HG03378 (cell line): ENCODE data around the gene RARG.
A peak's percentile ranks its signal among the peaks of the same experiment; 100 is the strongest.
"Not testable (repeated sequence)": the region's sequence is repeated elsewhere in the genome, so short reads cannot be mapped to it uniquely, and the experiment has no call there.

Source experiments
- ATAC-seq: cut with Tn5 transposase; IDR thresholded peaks from one replicate; pipeline ENCODE4 v1.9.1; 2021; ENCODE audit warnings: mild to moderate bottlenecking, moderate library complexity; ENCODE audit not compliant: unreplicated experiment

RARG gene

GRCh38 chr12:53193040-53193439, 39.0 kb downstream of the RARG start:
- ATAC-seq = no peak

- ATAC-seq = no peak
Measured at GRCh38 chr12:53192531-53193021, 39.4 kb downstream of the RARG start.

- ATAC-seq = no peak
Measured at GRCh38 chr12:53191885-53192530, 40.0 kb downstream of the RARG start.

DNA sequence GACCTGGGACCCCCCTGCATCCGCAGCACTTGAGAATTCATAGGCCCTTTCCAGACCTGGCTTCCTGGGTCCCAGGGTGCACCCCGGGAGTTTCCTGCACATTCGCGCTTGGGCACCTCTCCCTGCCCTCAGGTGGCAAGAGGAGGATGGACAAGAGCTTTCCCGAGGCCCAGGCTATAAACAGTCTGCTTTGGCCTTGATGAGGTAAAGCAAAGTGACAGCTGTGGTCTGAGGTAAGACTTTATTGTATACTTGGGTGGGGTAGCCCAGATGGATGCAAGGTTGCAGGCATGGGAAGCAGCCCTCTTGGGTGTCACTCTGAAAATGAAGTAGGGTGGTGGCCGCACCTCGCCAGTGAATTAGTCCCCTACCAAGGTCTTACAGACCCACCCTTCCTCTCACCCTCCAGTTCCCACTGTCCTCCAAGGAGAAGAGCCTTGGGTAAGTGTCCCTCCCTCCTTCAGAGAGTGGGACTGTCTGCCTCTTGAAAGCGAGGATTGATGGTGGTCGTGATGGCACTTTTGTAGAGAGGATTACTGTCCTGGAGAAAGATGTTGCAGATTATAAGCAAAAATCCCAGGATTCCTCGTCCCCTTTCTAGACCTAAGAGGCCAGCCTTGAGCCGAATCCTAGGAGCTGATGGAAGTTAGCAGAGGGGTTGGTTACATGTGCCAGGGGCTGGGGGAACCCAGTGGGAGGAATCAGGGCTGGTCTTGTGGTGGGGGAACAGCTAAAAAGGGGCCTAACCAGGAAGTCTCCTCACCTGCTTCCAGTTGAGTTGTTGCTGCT, 40.7 kb downstream of the RARG start:
- ATAC-seq = no peak

- ATAC-seq = no peak
Measured at GRCh38 chr12:53190108-53190729, 41.8 kb downstream of the RARG start.

DNA sequence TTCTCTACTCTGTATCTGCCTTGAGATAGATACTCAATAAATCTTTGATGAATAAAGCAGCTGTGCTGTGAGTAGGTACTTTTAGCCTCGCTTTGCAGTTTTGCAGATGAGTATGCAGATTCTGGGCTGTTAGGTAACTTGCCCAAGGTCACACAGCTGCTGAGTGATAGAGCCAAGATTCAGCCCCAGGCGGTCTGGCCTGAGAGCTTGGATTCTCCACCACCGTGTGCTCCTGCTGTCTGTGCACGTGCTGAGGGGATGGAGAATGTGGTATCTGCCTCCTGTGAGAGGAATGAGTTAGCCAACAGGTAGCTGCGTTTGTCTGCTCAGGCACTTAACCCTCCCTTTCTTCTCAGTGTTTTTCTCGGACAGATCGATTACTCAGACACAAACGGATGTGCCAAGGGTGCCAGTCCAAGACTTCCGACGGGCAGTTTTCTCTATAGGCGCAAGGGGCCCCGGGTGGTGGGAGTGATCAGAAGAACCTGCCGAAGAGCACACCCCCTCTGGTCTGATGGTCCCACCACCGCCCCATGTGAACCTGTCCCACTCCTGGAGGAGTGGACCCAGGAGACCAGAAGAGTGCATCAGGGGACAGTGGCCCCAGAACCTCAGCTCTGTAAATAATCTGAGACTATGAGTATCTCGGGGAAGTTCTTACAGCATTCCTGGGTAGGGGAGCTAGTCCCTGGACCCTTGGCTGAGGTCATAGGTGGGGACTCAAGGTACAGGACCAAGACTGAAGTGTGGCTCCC, 44.7 kb downstream of the RARG start:
- no peak for ATAC-seq

DNA sequence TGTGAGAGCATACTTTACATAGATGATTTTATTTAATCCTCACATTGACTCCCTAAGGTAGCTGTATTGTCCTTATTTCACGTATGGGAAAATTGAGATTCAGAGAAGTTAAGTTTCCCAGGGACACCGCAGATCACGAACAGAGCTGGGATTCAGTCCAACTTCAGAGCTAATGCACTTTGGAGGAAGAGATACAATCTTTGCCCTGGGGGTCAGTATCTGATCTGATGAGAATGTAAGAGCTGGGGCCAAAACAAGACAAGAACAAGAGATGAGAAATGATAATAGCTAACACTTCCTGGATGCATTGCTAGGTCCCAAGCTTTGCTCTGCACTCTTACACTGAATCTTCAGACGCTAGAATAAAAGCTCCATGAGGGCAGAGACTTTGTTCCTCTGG, 45.3 kb downstream of the RARG start:
- no peak for ATAC-seq

DNA sequence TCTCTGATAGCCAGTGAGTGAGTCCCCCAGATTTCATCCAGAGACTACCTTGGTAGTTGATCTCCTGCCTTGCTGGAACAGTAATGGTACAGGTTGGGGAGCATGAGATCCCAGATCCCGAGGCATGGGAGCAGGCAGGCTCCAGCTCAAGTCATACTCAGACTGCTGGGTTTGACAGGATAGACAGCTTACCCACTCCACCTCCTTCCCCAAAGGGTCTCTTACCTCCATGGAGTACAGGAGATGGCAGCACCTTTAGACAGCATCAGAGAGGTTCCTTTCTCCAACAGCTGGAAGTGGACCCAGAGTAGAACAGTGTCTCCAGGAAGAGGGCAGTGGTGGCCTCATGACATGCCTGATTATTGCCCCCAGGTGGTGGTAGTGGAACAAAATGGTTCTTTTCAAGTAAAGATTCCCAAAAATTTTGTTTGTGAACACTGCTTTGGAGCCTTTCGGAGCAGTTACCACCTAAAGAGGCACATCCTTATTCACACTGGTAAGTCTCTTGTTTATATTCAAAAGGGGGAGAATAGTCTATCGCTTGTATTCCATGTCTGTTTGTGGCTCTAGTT, 46.3 kb downstream of the RARG start:
- ATAC-seq = no peak

- no peak for ATAC-seq
Measured at GRCh38 chr12:53184828-53185227, 47.2 kb downstream of the RARG start.

GRCh38 chr12:53182903-53183302, 49.1 kb downstream of the RARG start:
- ATAC-seq = no peak

DNA sequence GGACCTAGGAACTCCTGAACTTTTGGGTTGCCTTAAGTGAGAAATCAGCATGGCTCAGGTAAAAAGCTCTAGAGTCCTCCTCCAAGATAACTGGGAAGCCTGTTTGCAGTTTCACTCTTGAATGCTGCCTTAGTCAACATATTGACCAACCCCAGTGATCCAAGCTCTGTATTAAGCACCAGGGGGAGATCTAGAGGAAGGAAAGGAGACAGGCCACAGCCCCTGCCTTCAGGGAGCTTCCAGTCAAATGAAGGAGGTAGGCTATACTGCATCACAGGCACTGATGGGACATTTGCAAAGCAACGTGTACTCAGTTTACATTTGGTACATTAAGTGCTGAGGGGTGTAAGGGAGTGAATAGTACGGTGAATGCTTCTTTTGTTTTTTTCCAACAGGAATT, 50.1 kb downstream of the RARG start:
- no peak for ATAC-seq

GRCh38 chr12:53180931-53181645, 50.9 kb downstream of the RARG start:
- ATAC-seq = peak; percentile 18

GRCh38 chr12:53180220-53180930, 51.6 kb downstream of the RARG start, which contains the start of the genes CSAD and ZNF740:
Gene CSAD (minus strand): TSS chr12:53180925. CDS start chr12:53173470, 7,455 bp downstream.
Gene ZNF740 (plus strand): TSS chr12:53180722. CDS start chr12:53181984, 1,262 bp downstream.
- ATAC-seq = peak; percentile 71

- peak; percentile 13 for ATAC-seq
Measured at GRCh38 chr12:53179687-53180219, 52.3 kb downstream of the RARG start.

DNA sequence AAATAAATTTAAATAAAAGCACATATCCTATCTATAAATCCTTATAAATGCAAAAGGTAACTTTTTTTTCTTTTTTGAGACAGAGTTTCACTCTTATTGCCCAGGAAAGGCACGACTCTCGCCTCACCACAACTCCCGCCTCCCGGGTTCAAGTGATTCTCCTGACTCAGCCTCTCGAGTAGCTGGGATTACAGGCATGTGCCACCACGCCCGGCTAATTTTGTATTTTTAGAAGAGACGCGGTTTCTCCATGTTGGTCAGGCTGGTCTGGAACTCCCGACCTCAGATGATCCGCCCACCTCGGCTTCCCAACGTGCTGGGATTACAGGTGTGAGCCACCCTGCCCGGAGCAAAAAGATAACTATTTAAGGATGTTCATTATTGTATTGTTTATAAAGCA, 53.2 kb downstream of the RARG start:
- ATAC-seq = not testable (repeated sequence)

DNA sequence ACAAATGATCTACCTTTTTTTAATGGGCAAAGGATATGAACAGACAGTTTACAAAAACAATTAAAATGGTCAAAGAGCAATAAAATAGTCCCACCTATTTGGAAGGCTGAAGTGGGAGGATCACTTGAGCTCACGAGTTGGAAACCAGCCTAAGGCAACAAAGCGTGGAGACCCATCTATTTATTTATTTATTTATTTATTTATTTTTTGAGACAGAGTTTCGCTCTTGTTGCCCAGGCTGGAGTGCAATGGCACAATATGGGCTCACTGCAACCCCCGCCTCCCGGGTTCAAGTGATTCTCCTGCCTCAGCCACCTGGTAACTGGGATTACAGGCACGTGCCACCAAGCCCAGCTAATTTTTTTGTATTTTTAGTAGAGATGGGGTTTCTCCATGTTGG, 54.6 kb downstream of the RARG start:
- not testable (repeated sequence) for ATAC-seq

DNA sequence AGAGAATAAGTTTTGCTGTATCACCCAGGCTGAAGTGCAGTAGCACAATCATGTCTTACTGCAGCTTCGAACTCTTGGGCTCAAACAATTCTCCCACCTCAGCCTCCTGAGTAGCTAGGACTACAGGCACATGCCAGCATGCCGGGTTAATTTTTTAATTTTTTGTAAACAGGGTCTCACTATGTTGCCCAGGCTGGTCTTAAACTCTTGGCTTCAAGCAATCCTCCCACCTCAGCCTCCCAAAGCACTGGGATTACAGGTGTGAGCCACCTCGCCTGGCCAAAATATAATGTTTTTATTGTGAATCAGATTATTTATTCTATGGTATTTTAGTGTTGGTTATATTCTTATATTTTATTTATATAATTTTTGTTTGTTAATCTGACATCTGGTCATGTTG, 55.3 kb downstream of the RARG start:
- ATAC-seq = no peak

- no peak for ATAC-seq
Measured at GRCh38 chr12:53174881-53175491, 57.0 kb downstream of the RARG start.
